K562 (cell line): ENCODE results near the gene FARP2. TPM values are rescaled to one million over a fixed set of nuclear protein-coding genes. Genes with fewer than 3 reads are reported as not detected.

Experiments
- ATAC-seq: fragments of 200-7000 bp; cut with Tn5 transposase; 3 replicates; pipeline ENCODE4 v1.9.1; 2020; ENCODE audit warnings: moderate library complexity
- BruUV-seq: library from RNA; stranded (reverse); fragments of 400-500 nt; replicated peaks from 2 replicates; lab custom pipeline; 2021; lab: Mats Ljungman, UMichigan
- CTCF ChIA-PET: fragments of 300-600 bp; formaldehyde crosslinking; extraction: SDS; loops from one replicate; lab custom pipeline; 2021; ENCODE audit warnings: low intra/inter-chr PET ratio; lab: Yijun Ruan, JAX
- POLR2A ChIA-PET: fragments of 300-600, 350-650 bp; sonication (Branson Sonifier 250); formaldehyde crosslinking; extraction: SDS; loops from one replicate; lab custom pipeline; 2021; ENCODE audit warnings: antibody characterized with exemption, inconsistent platforms; lab: Yijun Ruan, JAX
- DNase-seq, 4 experiments: peaks; one replicate each; pipeline versions ENCODE4 v3.0.0 to v3.0.0-alpha.2; 2011 to 2018; ENCODE audit warnings: low spot score in 3 of 4, mixed read lengths in 3 of 4; ENCODE audit errors: extremely low read depth in 1 of 4
- FAIRE-seq: peaks from 2 replicates; lab custom pipeline; 2011; peaks lifted over from hg19 to GRCh38; lab: Jason Lieb, UNC
- H2AFZ ChIP-seq: 2 replicates; pipeline ENCODE4 v1.6.0; 2011; ENCODE audit warnings: low read depth, low read length, control low read depth, inconsistent platforms
- H3K27ac ChIP-seq: fragments of 200-600 bp; 3 replicates; pipeline ENCODE4 v1.8.0; 2011; ENCODE audit warnings: low read depth, mild to moderate bottlenecking, control low read depth, inconsistent platforms, low read length, moderate library complexity, mixed read lengths; ENCODE audit errors: extremely low read depth
- H3K27me3 ChIP-seq, 2 experiments: fragments of 300-600 bp in 1 of 2; 2 replicates in 1 of 2; 3 replicates in 1 of 2; pipeline versions ENCODE4 v1.6.0 to v1.8.0; 2011; ENCODE audit warnings: inconsistent platforms in 2 of 2, low read length in 2 of 2, mild to moderate bottlenecking in 1 of 2, mixed read lengths in 1 of 2, moderate library complexity in 1 of 2; ENCODE audit not compliant: control insufficient read depth in 2 of 2, insufficient read depth in 2 of 2
- H3K36me3 ChIP-seq: fragments of 300-600 bp; 3 replicates; pipeline ENCODE4 v1.8.0; 2011; ENCODE audit warnings: mild to moderate bottlenecking, low read length, inconsistent platforms; ENCODE audit not compliant: control insufficient read depth, insufficient read depth
- H3K4me1 ChIP-seq, 2 experiments: fragments of 200-600 bp in 1 of 2; replicated peaks in 1 of 2; 2 replicates in 1 of 2; 3 replicates in 1 of 2; pipeline versions ENCODE4 v1.5.1 to v1.8.0; 2011; ENCODE audit warnings: inconsistent platforms in 2 of 2, low read length in 2 of 2, mild to moderate bottlenecking in 1 of 2, mixed read lengths in 1 of 2, moderate library complexity in 1 of 2; ENCODE audit not compliant: control insufficient read depth in 2 of 2, insufficient read depth in 2 of 2
- H3K4me2 ChIP-seq: 2 replicates; pipeline ENCODE4 v1.6.1; 2011; ENCODE audit warnings: low read length, control low read depth, inconsistent platforms, mixed read lengths; ENCODE audit not compliant: insufficient read depth
- H3K4me3 ChIP-seq: fragments of 200-600 bp; sonication (generic), shearing (Covaris generic); 2 replicates; pipeline ENCODE4 v1.5.1; 2016; ENCODE audit warnings: control low read depth, inconsistent platforms
- H3K79me2 ChIP-seq: fragments of 200-600 bp; 3 replicates; pipeline ENCODE4 v1.8.0; 2011; ENCODE audit warnings: low read length, inconsistent platforms; ENCODE audit not compliant: control insufficient read depth, insufficient read depth
- H3K9ac ChIP-seq, 2 experiments: 2 replicates each; pipeline versions ENCODE4 v1.6.0 to v1.6.1; 2011; ENCODE audit warnings: low read depth in 2 of 2, low read length in 2 of 2, control low read depth in 1 of 2, inconsistent platforms in 1 of 2, mild to moderate bottlenecking in 1 of 2, mixed read lengths in 1 of 2; ENCODE audit not compliant: insufficient read depth in 1 of 2
- H3K9me1 ChIP-seq: one replicate; pipeline ENCODE4 v1.6.0; 2011; ENCODE audit warnings: inconsistent platforms, mild to moderate bottlenecking, low read length, moderate library complexity; ENCODE audit not compliant: control insufficient read depth, insufficient read depth
- H3K9me3 ChIP-seq: replicated peaks from 2 replicates; pipeline ENCODE4 v1.5.1; 2011; ENCODE audit warnings: low read depth, low read length, inconsistent platforms; ENCODE audit not compliant: control insufficient read depth, insufficient read depth
- H4K20me1 ChIP-seq: replicated peaks from 2 replicates; pipeline ENCODE4 v1.6.1; 2011; ENCODE audit warnings: low read length, inconsistent platforms, mixed read lengths; ENCODE audit not compliant: control insufficient read depth, insufficient read depth
- FOXJ3 ChIP-seq: sonication (generic); formaldehyde crosslinking; IDR thresholded peaks from 2 replicates; pipeline ENCODE4 v1.4.0; 2020; ENCODE audit warnings: mild to moderate bottlenecking, missing genetic modification reagents
- GABPA ChIP-seq: fragments of 200-800 bp; sonication (Bioruptor generic); conservative IDR thresholded peaks from 2 replicates; pipeline ENCODE4 v1.6.1; 2016; ENCODE audit warnings: low read depth, missing genetic modification characterization, missing compliant biosample characterization
- GATAD2A ChIP-seq: fragments of 450-650 bp; IDR thresholded peaks from 2 replicates; pipeline ENCODE4 v1.6.1; 2017
- IRF9 ChIP-seq: fragments of 450-650 bp; IDR thresholded peaks from 2 replicates; pipeline ENCODE4 v1.6.1; 2016; ENCODE audit warnings: missing biosample characterization, missing genetic modification characterization
- JUNB ChIP-seq: fragments of 450-650 bp; formaldehyde crosslinking; conservative IDR thresholded peaks from 2 replicates; pipeline ENCODE4 v1.4.0; 2020; ENCODE audit warnings: mild to moderate bottlenecking
- NFXL1 ChIP-seq: fragments of 450-650 bp; formaldehyde crosslinking; IDR thresholded peaks from 2 replicates; pipeline ENCODE4 v1.4.0; 2021; ENCODE audit warnings: mild to moderate bottlenecking
- POU5F1 ChIP-seq: fragments of 150-350 bp; IDR thresholded peaks from 2 replicates; pipeline ENCODE4 v1.6.1; 2014; ENCODE audit warnings: borderline replicate concordance, low read length, low read depth, mild to moderate bottlenecking; ENCODE audit not compliant: partially characterized antibody
- RBM14 ChIP-seq: fragments of 200-400 bp; formaldehyde crosslinking; IDR thresholded peaks from 2 replicates; pipeline ENCODE4 v1.6.1; 2018; ENCODE audit warnings: low read depth, mild to moderate bottlenecking, low read length, moderate library complexity, borderline replicate concordance; ENCODE audit not compliant: insufficient read depth
- THRA ChIP-seq: fragments of 450-650 bp; IDR thresholded peaks from 2 replicates; pipeline ENCODE4 v1.6.1; 2017; ENCODE audit warnings: mild to moderate bottlenecking, moderate library complexity
- USF2 ChIP-seq: sonication (generic); formaldehyde crosslinking; IDR thresholded peaks from 2 replicates; pipeline ENCODE4 v1.5.0; 2020; ENCODE audit warnings: missing genetic modification reagents
- ZBTB26 ChIP-seq: fragments of 450-650 bp; formaldehyde crosslinking; IDR thresholded peaks from 2 replicates; pipeline ENCODE4 v1.4.0; 2022; ENCODE audit warnings: missing genetic modification characterization
- ZNF707 ChIP-seq: fragments of 250-450 bp; sonication (Bioruptor Pico); conservative IDR thresholded peaks from 2 replicates; pipeline ENCODE4 v1.8.0; 2022; ENCODE audit warnings: inconsistent platforms, mild to moderate bottlenecking, moderate library complexity
- WGBS: fragments of 100-300 bp; shearing (Covaris generic); methylation state at CpG from one replicate; pipeline ENCODE4 v1.1.6; 2016; ENCODE audit warnings: low coverage, mixed read lengths; ENCODE audit not compliant: insufficient coverage; ENCODE audit errors: missing lambda C conversion rate; 5-methylcytosine and 5-hydroxymethylcytosine counted together
- in situ Hi-C: fragments of 300-500 bp; cut with MboI; formaldehyde crosslinking; loops from 4 replicates; pipeline ENCODE4 v1.15.0; 2018; ENCODE audit warnings: inconsistent platforms, mixed read lengths
- intact Hi-C: fragments of 100-400 bp; cut with micrococcal nuclease; formaldehyde crosslinking; loops from 2 replicates; pipeline ENCODE4 v1.14.2; 2022
- polyA plus RNA-seq, 8 experiments: library from polyadenylated mRNA; depleted of rRNA in 4 of 8; stranded (reverse) in 5 of 8; unstranded in 3 of 8; fragments of >200 nt; fragmentation: Nextera tagmentation in 2 of 8; fragmentation: Illumina TruSeq in 1 of 8; extraction: Ambion mirVana in 2 of 8; extraction: Trizol in 1 of 8; gene quantifications; 2 replicates each; pipeline versions ENCODE4 v1.2.1 to v1.2.3, GENCODE V29; 2011 to 2014; ENCODE audit warnings: inconsistent platforms in 1 of 8, missing spikeins in 1 of 8
- total RNA-seq, 7 experiments: library from RNA; depleted of rRNA in 6 of 7; stranded (reverse); fragments of >200 nt in 6 of 7; fragmentation: Illumina TruSeq in 2 of 7; extraction: Trizol in 2 of 7; gene quantifications; 2 replicates each; pipeline versions ENCODE4 v1.2.1 to v1.2.3, GENCODE V29; 2011 to 2021; ENCODE audit warnings: low replicate concordance in 1 of 7

FARP2 gene
- total and polyA plus RNA-seq, 9 of the 15 experiments (the other 6 are each of a cell fraction or from before 2014, with no cell fraction given), result 4.1 to 38.1 (median 21.1) TPM

GRCh38 chr2:241340631-241341163, 15.4 kb upstream of the FARP2 start:
- ATAC-seq (no peak), FAIRE-seq (no peak)
- peaks cover 86% of the 10 kb centered on the region for H3K36me3 ChIP-seq
- no peaks in the 10 kb centered on the region for H3K4me1 ChIP-seq
- H4K20me1 ChIP-seq, result no peaks in the 10 kb centered on the region
- H2AFZ ChIP-seq, result no peak overlapping the region
- H3K9me3 ChIP-seq, result no peaks in the 10 kb centered on the region
- TF ChIP-seq IRF9 (tag) (no peak), USF2 (CRISPR knock-in tag) (no peak), POU5F1 (no peak), ZBTB26 (CRISPR knock-in tag) (no peak), RBM14 (no peak), JUNB (CRISPR knock-in tag) (no peak), GABPA (tag) (no peak), THRA (no peak), NFXL1 (CRISPR knock-in tag) (no peak), ZNF707 (CRISPR knock-in tag) (no peak), FOXJ3 (no peak), GATAD2A (no peak)
- TF ChIP-seq, all 486 proteins: peak for 0
- Histone ChIP-seq H3K79me2 (no peaks in the 10 kb centered on the region), H3K4me3 (no peak overlapping the region), H3K9me1 (no peaks in the 10 kb centered on the region), H3K9ac (no peak overlapping the region), H3K27ac (no peak overlapping the region), H3K4me2 (no peak overlapping the region), H3K27me3 (no peaks in the 10 kb centered on the region)
- ChIA-PET CTCF (no interaction called here), POLR2A (no interaction called here)
- no TSS peak for BruUV-seq
- no peak for DNase-seq
- WGBS, result 87% methylated on average over 3 of the region's 3 CpGs
- in situ Hi-C loops, result no loop called here
- intact Hi-C loops, result no loop called here
